Trophoblast cell (in vitro differentiated cells and primary cell): ENCODE data around the gene TMEM26.

Experiments
- DNase-seq, 2 donors: peaks; one replicate each; pipeline ENCODE4 v3.0.0-alpha.2; 2016
- H2AFZ ChIP-seq: 2 replicates; pipeline ENCODE4 v1.6.1; 2013; ENCODE audit warnings: low read length, moderate library complexity, mild to moderate bottlenecking; ENCODE audit not compliant: insufficient read depth, poor library complexity
- H2AK5ac ChIP-seq: 2 replicates; pipeline ENCODE4 v1.6.1; 2013; ENCODE audit warnings: mild to moderate bottlenecking, low read length
- H2BK120ac ChIP-seq: 2 replicates; pipeline ENCODE4 v1.6.1; 2013; ENCODE audit warnings: low read length, mild to moderate bottlenecking, moderate library complexity; ENCODE audit not compliant: insufficient read depth, poor library complexity
- H2BK12ac ChIP-seq: 2 replicates; pipeline ENCODE4 v1.6.1; 2013; ENCODE audit warnings: mild to moderate bottlenecking, low read length, moderate library complexity
- H2BK5ac ChIP-seq: 2 replicates; pipeline ENCODE4 v1.6.1; 2013; ENCODE audit warnings: low read length, low read depth, moderate library complexity, mild to moderate bottlenecking; ENCODE audit not compliant: poor library complexity
- H3K14ac ChIP-seq: 2 replicates; pipeline ENCODE4 v1.6.1; 2013; ENCODE audit warnings: mild to moderate bottlenecking, low read length
- H3K18ac ChIP-seq: 2 replicates; pipeline ENCODE4 v1.6.1; 2013; ENCODE audit warnings: mild to moderate bottlenecking, low read length
- H3K23ac ChIP-seq: 2 replicates; pipeline ENCODE4 v1.6.1; 2013; ENCODE audit warnings: low read length
- H3K27ac ChIP-seq: 2 replicates; pipeline ENCODE4 v1.5.1; 2013; ENCODE audit warnings: low read depth, mild to moderate bottlenecking, inconsistent platforms, low read length, moderate library complexity
- H3K27me3 ChIP-seq: 2 replicates; pipeline ENCODE4 v1.6.1; 2013; ENCODE audit warnings: inconsistent platforms, mild to moderate bottlenecking, low read length, moderate library complexity; ENCODE audit not compliant: insufficient read depth
- H3K36me3 ChIP-seq, 2 experiments: 1 replicate in 1 of 2; 2 replicates in 1 of 2; pipeline ENCODE4 v1.6.1; 2013; ENCODE audit warnings: low read length in 2 of 2, mild to moderate bottlenecking in 2 of 2, moderate library complexity in 1 of 2; ENCODE audit not compliant: insufficient read depth in 2 of 2, control insufficient read depth in 1 of 2
- H3K4ac ChIP-seq: 2 replicates; pipeline ENCODE4 v1.6.1; 2013; ENCODE audit warnings: low read depth, mild to moderate bottlenecking, low read length, moderate library complexity
- H3K4me1 ChIP-seq, 2 experiments: 1 replicate in 1 of 2; 2 replicates in 1 of 2; pipeline ENCODE4 v1.6.1; 2013; ENCODE audit warnings: low read length in 2 of 2, mild to moderate bottlenecking in 2 of 2, moderate library complexity in 1 of 2; ENCODE audit not compliant: insufficient read depth in 2 of 2, control insufficient read depth in 1 of 2
- H3K4me2 ChIP-seq: 2 replicates; pipeline ENCODE4 v1.6.1; 2013; ENCODE audit warnings: inconsistent platforms, mild to moderate bottlenecking, low read length, moderate library complexity
- H3K4me3 ChIP-seq: 2 replicates; pipeline ENCODE4 v1.5.1; 2013; ENCODE audit warnings: mild to moderate bottlenecking, low read depth, low read length, inconsistent platforms
- H3K79me1 ChIP-seq: one replicate; pipeline ENCODE4 v1.6.1; 2013; ENCODE audit warnings: low read length
- H3K79me2 ChIP-seq: 2 replicates; pipeline ENCODE4 v1.6.1; 2013; ENCODE audit warnings: low read length, mild to moderate bottlenecking; ENCODE audit not compliant: control insufficient read depth, insufficient read depth, poor library complexity
- H3K9ac ChIP-seq: 2 replicates; pipeline ENCODE4 v1.6.1; 2013; ENCODE audit warnings: mild to moderate bottlenecking, low read length
- H3K9me3 ChIP-seq: 2 replicates; pipeline ENCODE4 v1.6.1; 2013; ENCODE audit warnings: low read depth, mild to moderate bottlenecking, control low read depth, inconsistent platforms, low read length; ENCODE audit not compliant: insufficient read depth
- H4K12ac ChIP-seq: 2 replicates; pipeline ENCODE4 v1.6.1; 2013; ENCODE audit warnings: low read depth, mild to moderate bottlenecking, low read length, moderate library complexity
- H4K8ac ChIP-seq: 2 replicates; pipeline ENCODE4 v1.6.1; 2013; ENCODE audit warnings: low read depth, mild to moderate bottlenecking, low read length, moderate library complexity
- H4K91ac ChIP-seq: one replicate; pipeline ENCODE4 v1.6.1; 2013; ENCODE audit warnings: low read depth, mild to moderate bottlenecking, low read length, moderate library complexity
- WGBS: extraction: QIAGEN DNeasy Blood & Tissue Kit; methylation state at CpG from one replicate; pipeline ENCODE4 v1.1.7; 2013; ENCODE audit warnings: missing lambda C conversion rate; ENCODE audit not compliant: insufficient read length, insufficient coverage; ENCODE audit errors: extremely low coverage; 5-methylcytosine and 5-hydroxymethylcytosine counted together

TMEM26 gene

DNA sequence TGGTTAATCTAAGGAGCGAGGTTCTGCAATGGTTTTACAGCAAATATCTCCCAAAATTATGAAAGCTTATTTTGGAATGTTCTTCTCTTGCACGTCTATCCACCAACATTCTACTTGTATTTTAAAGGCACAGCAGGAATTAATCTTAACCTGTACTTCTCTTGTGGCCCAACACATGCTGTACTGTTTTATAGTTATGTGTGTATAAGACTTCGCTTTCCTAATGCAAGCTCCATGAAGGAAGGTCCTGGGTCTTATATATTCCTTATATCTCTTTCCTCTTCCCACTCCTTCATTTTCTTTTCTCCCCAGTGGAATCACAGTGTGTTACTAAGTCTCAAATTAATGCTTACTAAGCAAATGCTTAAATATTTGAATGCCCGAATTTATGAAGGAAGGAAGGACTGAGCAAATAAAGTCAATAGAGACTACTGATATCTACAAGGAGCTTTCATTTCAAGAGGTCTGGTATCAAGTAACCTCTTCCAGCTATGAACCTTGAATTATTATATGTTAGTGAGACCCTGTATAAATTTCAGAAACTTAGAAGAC is 14.0 kb downstream of the TMEM26 start:
- Histone ChIP-seq H3K79me2 (no peaks in the 10 kb centered on the region), H2AFZ (no peak overlapping the region), H2BK120ac (no peak overlapping the region), H4K91ac (no peak overlapping the region), H3K14ac (no peak overlapping the region), H3K4me1 (no peaks in the 10 kb centered on the region), H3K4me2 (no peak overlapping the region), H3K9me3 (no peaks in the 10 kb centered on the region), H3K4ac (no peak overlapping the region), H3K23ac (no peak overlapping the region), H4K12ac (no peak overlapping the region), H3K79me1 (no peaks in the 10 kb centered on the region), H2AK5ac (no peak overlapping the region), H2BK12ac (no peak overlapping the region), H3K9ac (no peak overlapping the region), H3K27ac (no peak overlapping the region), H3K4me3 (no peak overlapping the region), H4K8ac (no peak overlapping the region), H3K36me3 (no peaks in the 10 kb centered on the region), H3K27me3 (no peaks in the 10 kb centered on the region), H3K18ac (no peak overlapping the region), H2BK5ac (no peak overlapping the region)
- no peak for DNase-seq
- no CpG with 5 or more reads among the region's 4 CpGs for WGBS

GRCh38 chr10:61438141-61438988 is 14.8 kb downstream of the TMEM26 start:
- no peaks in the 10 kb centered on the region for H3K79me2 ChIP-seq
- H2BK12ac ChIP-seq = no peak overlapping the region
- WGBS = no CpG with 5 or more reads among the region's 2 CpGs
- H4K91ac ChIP-seq = no peak overlapping the region
- no peak overlapping the region for H4K8ac ChIP-seq
- H3K36me3 ChIP-seq = no peaks in the 10 kb centered on the region
- H3K18ac ChIP-seq = no peak overlapping the region
- H3K9ac ChIP-seq = no peak overlapping the region
- H3K9me3 ChIP-seq = no peaks in the 10 kb centered on the region
- no peak overlapping the region for H2AFZ ChIP-seq
- H3K4me2 ChIP-seq = no peak overlapping the region
- H2BK5ac ChIP-seq = no peak overlapping the region
- no peak overlapping the region for H3K4ac ChIP-seq
- DNase-seq = no peak
- H3K27ac ChIP-seq = no peak overlapping the region
- no peaks in the 10 kb centered on the region for H3K4me1 ChIP-seq
- no peak overlapping the region for H2AK5ac ChIP-seq
- no peaks in the 10 kb centered on the region for H3K79me1 ChIP-seq
- no peak overlapping the region for H3K14ac ChIP-seq
- H3K23ac ChIP-seq = no peak overlapping the region
- H2BK120ac ChIP-seq = no peak overlapping the region
- H4K12ac ChIP-seq = no peak overlapping the region
- H3K4me3 ChIP-seq = no peak overlapping the region
- no peaks in the 10 kb centered on the region for H3K27me3 ChIP-seq

DNA sequence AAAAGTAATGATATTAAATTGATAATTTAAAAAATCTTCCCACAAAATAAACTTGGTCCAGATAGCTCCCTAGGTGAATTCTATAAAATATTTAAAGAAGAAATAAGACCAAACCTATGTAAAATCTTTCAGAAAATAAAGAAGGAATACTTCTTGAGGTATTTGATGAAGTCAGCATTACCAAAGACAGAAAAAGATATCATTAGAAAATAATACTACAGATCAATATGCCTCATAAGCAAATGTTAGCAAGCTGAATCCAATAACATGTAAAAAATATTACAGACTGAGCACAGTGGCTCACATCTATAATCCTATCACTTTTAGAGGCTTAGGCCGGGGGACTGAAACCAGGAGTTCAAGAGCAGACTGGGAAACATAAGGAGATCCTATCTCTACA is 30.0 kb downstream of the TMEM26 start:
- no peak overlapping the region for H3K14ac ChIP-seq
- no peak for DNase-seq
- no peak overlapping the region for H2BK120ac ChIP-seq
- no peaks in the 10 kb centered on the region for H3K27me3 ChIP-seq
- H2BK12ac ChIP-seq = no peak overlapping the region
- H2BK5ac ChIP-seq = no peak overlapping the region
- H3K79me2 ChIP-seq = no peaks in the 10 kb centered on the region
- no CpG with 5 or more reads among the region's 1 CpG for WGBS
- no peak overlapping the region for H3K4ac ChIP-seq
- no peak overlapping the region for H4K91ac ChIP-seq
- no peak overlapping the region for H3K9ac ChIP-seq
- no peak overlapping the region for H4K12ac ChIP-seq
- no peak overlapping the region for H2AFZ ChIP-seq
- H3K27ac ChIP-seq = no peak overlapping the region
- H3K79me1 ChIP-seq = no peaks in the 10 kb centered on the region
- H2AK5ac ChIP-seq = no peak overlapping the region
- no peak overlapping the region for H3K23ac ChIP-seq
- H4K8ac ChIP-seq = no peak overlapping the region
- H3K9me3 ChIP-seq = no peaks in the 10 kb centered on the region
- no peak overlapping the region for H3K18ac ChIP-seq
- H3K4me1 ChIP-seq = no peaks in the 10 kb centered on the region
- H3K4me2 ChIP-seq = no peak overlapping the region
- no peaks in the 10 kb centered on the region for H3K36me3 ChIP-seq
- H3K4me3 ChIP-seq = no peak overlapping the region

DNA sequence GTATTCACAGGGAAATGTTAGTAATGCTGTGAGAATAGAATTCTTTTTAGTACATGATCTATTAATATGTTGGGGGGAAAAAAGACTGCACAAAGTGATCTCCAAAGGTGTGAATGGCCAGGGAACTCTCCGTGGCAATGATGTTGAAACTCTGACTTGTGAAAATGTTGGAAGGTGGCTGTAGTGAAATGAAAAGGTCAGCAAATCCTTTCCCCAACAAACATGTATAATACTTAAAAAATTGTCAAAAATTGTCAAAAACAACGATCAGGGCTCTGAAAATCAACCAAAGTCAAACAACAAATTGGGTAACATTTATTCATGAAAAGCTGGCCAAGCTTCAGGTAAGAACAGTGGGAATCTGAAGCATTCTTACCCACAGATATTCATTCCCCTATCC is 35.5 kb downstream of the TMEM26 start:
- DNase-seq = no peak
- Histone ChIP-seq H4K8ac (no peak overlapping the region), H2AK5ac (no peak overlapping the region), H3K4me1 (no peaks in the 10 kb centered on the region), H3K9me3 (no peaks in the 10 kb centered on the region), H4K91ac (no peak overlapping the region), H4K12ac (no peak overlapping the region), H3K36me3 (no peaks in the 10 kb centered on the region), H3K27ac (no peak overlapping the region), H3K23ac (no peak overlapping the region), H3K18ac (no peak overlapping the region), H3K79me1 (no peaks in the 10 kb centered on the region), H3K9ac (no peak overlapping the region), H2BK12ac (no peak overlapping the region), H3K4me3 (no peak overlapping the region), H2BK5ac (no peak overlapping the region), H3K79me2 (no peaks in the 10 kb centered on the region), H2AFZ (no peak overlapping the region), H3K27me3 (no peaks in the 10 kb centered on the region), H2BK120ac (no peak overlapping the region), H3K14ac (no peak overlapping the region), H3K4ac (no peak overlapping the region), H3K4me2 (no peak overlapping the region)
- no CpG with 5 or more reads among the region's 2 CpGs for WGBS
